GM10248 (cell line): Measurements from ENCODE around the gene C9orf50.

ENCODE experiments used
- CTCF ChIA-PET: fragments of 300-600 bp; sonication (Branson Sonifier 250); formaldehyde crosslinking; extraction: SDS; loops from one replicate; lab custom pipeline; 2021; ENCODE audit warnings: antibody characterized with exemption; lab: Yijun Ruan, JAX
- POLR2A ChIA-PET: fragments of 350-650 bp; sonication (Branson Sonifier 250); formaldehyde crosslinking; extraction: SDS; loops from one replicate; lab custom pipeline; 2020; ENCODE audit warnings: antibody characterized with exemption; lab: Yijun Ruan, JAX
- DNase-seq: peaks from one replicate; pipeline ENCODE4 v3.0.0; 2012; ENCODE audit errors: extremely low spot score
- TF ChIP-seq, protein P1 (sequence below): IDR thresholded peaks from 2 replicates; pipeline ENCODE4 v1.5.1; 2012; ENCODE audit warnings: mild to moderate bottlenecking, low read depth; ENCODE audit errors: extremely low read depth, missing control alignments, control extremely low read depth

C9orf50 gene

DNA sequence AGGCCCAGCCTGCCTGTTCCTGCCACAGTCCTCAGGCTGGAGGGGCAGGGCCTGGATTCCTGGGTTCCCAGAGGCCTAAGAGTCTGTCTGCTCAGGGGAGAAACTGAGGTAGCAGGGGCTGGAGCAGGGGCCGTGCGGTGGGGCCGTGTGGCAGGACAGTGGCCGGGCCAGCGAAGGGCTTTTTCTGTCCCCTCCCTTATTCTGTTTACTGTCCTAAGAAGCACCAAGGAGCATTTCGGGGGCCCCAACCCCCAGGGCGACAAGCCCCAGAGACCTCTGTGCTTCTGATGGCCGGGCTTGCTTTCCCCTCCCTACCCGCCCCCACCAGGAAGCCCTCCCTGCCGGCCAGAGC, 27.8 kb upstream of the C9orf50 start:
- POLR2A ChIA-PET = no interaction called here
- DNase-seq = no peak
- TF ChIP-seq, protein P1, sequence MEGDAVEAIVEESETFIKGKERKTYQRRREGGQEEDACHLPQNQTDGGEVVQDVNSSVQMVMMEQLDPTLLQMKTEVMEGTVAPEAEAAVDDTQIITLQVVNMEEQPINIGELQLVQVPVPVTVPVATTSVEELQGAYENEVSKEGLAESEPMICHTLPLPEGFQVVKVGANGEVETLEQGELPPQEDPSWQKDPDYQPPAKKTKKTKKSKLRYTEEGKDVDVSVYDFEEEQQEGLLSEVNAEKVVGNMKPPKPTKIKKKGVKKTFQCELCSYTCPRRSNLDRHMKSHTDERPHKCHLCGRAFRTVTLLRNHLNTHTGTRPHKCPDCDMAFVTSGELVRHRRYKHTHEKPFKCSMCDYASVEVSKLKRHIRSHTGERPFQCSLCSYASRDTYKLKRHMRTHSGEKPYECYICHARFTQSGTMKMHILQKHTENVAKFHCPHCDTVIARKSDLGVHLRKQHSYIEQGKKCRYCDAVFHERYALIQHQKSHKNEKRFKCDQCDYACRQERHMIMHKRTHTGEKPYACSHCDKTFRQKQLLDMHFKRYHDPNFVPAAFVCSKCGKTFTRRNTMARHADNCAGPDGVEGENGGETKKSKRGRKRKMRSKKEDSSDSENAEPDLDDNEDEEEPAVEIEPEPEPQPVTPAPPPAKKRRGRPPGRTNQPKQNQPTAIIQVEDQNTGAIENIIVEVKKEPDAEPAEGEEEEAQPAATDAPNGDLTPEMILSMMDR = no peak
- CTCF ChIA-PET = no interaction called here

GRCh38 chr9:129648092-129648763, 27.3 kb upstream of the C9orf50 start:
- no peak for DNase-seq
- TF ChIP-seq, protein P1 = no peak
- ChIA-PET POLR2A (no interaction called here), CTCF (no interaction called here)

GRCh38 chr9:129647635-129648034, 26.7 kb upstream of the C9orf50 start:
- ChIA-PET CTCF (no interaction called here), POLR2A (no interaction called here)
- no peak for DNase-seq
- TF ChIP-seq, protein P1 = no peak

- no peak for DNase-seq
- CTCF ChIA-PET = interaction anchor here (0.8 kb wide), 1 partner anchor 9 kb away, joined by 3 read pairs; no protein-coding TSS in a partner anchor
- TF ChIP-seq, protein P1 = no peak
- POLR2A ChIA-PET = no interaction called here
Measured at GRCh38 chr9:129646654-129647053, 25.8 kb upstream of the C9orf50 start.

GRCh38 chr9:129646252-129646651, 25.4 kb upstream of the C9orf50 start:
- ChIA-PET POLR2A (no interaction called here), CTCF (interaction anchor here (0.8 kb wide), 1 partner anchor 10 kb away, joined by 3 read pairs; no protein-coding TSS in a partner anchor)
- DNase-seq = no peak
- TF ChIP-seq, protein P1 = no peak

DNA sequence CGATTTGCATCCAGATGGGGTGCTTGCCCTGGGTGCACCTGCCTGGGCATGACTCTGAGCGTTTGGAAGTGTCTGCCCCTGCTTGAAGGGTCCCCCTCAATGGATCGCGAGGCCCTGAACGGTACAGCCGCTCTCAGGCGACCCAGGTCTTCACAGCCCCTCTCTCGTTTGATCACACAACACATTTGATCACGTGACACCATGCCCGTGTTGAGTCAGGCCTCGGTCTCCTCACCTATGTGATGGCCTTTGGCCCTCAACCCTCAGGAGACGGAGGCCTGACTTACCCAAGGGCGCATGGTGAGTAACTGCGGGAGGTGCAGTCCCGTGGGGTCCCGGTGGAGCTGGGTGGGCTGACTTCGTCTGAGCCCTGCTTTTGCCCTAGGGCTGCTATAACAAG, 24.0 kb upstream of the C9orf50 start:
- POLR2A ChIA-PET = no interaction called here
- no peak for DNase-seq
- TF ChIP-seq, protein P1 = no peak
- CTCF ChIA-PET = interaction anchor here (9.9 kb wide), 1 partner anchor 21 kb away, joined by 68 read pairs; the partner anchor contains the start of gene NTMT1
